ENCODE results near the gene MREG.

DNA sequence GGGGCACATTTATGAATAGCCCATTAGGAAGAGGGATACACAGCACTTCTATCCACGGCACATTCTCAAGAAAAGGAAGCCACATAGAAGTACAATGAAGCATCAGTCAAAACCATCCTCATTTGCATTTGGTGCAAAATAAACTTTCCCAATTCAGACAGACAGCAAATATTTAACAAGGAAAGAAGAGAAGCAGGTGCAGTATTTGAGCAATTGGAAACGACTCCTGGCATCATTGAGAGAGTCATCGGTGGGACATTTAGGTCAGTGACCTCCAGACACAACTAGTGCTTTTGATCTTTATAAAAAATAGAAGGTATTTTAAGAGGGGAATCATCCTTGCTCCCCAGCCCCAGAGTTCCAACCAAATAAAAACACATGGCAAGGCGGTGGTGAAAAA, 118.0 kb downstream of the MREG start:
- no peak for TF ChIP-seq EZH2 (IDR thresholded peaks at IDR 0.05; ENCODE audit: insufficient read depth, poor library complexity, severe bottlenecking)
- TF ChIP-seq EZH2phosphoT487 (IDR thresholded peaks at IDR 0.05; ENCODE audit: insufficient read depth, low read depth) = no peak
